ACHN (cell line): ENCODE results near the gene TCAIM.
"Not testable (repeated sequence)": the region's sequence is repeated elsewhere in the genome, so short reads cannot be mapped to it uniquely, and the experiment has no call there.

ENCODE experiments used
- DNase-seq: peaks from one replicate; pipeline ENCODE4 v3.0.0-alpha.2; 2015
- in situ Hi-C: cut with HindIII; loops from 2 replicates; pipeline ENCODE4 v1.10.0; 2017; ENCODE audit warnings: low sequenced_read_pairs, low pct_ligation_motif_present, low pct_unique_long_range_greater_than_20kb

TCAIM gene

DNA sequence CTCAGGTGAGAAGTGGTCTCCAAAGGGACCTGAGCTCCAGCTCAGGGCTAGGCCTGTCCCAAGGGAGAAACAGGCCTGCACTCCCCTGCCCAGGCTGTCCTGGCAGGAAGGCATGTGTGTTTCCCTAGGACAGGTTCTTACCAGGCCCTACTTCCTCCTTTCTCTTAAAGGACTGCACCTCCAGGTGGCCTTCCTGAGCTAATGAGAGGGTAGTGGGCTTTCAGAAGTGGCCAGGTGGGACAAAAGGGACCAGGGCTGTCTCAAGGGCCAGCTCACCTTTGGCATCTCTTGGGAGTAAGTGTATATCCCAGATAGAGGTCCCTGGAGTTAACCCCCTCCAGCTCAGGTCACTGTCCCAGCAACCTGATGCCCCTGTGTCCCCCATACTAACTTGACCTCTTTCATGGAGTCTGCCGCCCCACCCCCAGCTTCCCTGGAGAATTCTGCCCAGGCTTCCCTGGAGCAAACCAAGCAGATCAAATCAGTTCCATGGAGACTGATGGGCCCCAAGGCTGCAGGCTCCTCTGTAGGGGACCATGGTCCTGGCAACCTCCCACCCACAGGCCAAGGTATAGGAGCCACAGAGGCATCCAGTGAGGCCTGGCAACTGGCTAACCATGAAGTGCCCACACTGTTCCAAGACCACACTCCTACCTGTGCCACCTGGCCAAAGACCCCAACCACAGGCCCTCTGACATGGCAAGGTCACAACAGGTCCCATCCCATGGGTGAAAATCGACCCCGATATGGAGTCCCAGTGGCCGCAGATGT, 71.3 kb downstream of the TCAIM start:
- in situ Hi-C loops: no loop called here
- DNase-seq: no peak

DNA sequence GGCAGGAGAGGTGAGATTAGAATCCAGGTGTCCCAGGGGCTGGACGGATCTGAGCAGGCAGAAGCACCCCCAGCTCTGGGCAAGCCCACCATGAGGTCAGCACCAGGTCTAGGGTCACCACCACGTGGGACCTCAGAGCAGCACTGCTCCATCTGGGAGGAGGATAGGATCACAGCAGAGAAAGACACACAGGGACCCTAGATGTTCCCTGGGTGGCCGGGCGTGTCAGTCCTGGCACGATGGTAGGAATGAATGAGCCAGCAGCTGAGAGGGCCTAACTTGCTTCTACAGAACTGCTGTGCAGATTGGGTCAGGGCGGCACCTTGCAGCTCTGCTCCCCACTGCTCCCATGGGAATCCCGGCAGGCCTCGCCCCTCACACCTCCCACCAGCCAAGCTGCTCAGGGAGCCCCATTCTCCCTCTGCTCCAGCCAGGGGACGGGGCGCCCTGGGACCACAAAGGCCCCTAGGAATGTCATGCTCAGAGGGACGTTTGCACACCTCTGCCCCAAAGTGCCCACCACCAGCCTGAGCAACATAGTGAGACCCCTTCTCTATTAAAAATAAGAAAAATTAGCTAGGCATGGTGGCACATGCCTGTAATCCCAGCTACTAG, 72.6 kb downstream of the TCAIM start:
- in situ Hi-C loops: no loop called here
- no peak for DNase-seq

DNA sequence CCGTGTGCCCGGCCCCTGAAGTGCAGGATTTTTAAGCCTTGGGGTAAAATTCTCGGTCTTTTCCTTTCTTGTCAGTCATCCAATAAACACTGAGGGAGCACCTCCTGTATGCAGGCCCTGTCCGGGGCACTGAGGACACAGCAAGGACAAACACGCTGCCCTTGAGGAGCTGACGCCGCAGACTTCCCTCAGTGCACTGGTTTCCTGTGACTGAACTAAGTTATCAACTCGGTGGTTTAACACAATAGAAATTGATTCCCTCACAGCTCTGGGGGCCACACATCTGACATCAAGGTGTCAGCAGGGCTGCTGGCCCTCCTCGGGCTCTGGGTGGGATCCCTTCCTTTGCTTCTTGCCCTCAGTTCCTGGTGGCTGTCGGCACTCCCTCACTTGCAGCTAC, 73.8 kb downstream of the TCAIM start:
- in situ Hi-C loops: no loop called here
- DNase-seq: no peak

DNA sequence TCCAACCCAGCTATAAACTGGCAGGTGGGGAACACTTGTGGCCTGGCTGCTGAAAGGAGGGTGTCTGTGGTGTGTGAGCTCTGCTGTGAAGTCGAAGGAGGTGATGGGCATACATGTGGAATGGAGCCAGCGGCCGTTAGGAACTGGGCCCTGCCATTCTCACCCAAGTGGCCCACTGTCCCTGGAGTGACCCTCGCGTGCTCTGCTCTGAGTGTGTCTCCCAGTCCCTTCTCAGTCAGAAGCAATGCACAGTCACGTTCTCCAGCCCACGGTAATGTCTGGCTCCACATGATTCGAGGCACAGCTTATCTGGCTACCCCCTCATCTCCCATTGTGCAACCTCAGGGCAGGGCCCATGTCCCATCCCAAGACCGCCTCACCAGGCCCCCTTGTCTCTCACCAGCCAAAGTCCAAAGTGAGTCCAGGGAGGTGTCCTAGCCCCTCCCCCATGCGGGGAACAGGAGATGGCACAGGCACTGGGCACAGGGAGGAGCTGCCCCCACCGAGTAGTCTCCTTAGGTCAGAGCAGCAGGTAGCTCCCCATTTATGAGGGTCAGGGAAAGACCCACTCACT, 76.0 kb downstream of the TCAIM start:
- no peak for DNase-seq
- in situ Hi-C loops: no loop called here

DNA sequence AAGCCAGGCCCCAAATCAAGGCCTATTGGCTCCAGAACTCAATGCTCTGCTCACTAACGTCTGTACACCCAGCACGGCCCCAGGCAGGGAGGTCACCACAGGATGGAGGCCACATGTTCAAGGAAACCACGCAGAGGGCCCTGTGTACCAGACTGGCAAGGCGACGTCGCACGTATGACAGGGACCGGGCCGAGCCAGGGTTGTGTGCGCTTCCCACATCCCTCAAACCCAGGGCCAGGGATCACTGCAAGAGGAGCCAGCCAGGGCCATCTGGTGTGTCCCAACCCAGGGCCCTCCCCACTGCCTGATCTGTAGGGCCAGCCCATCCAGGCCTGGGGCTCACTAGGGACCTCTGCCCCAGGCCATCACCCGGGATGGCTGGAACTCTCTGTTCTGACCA, 76.9 kb downstream of the TCAIM start:
- in situ Hi-C loops: no loop called here
- DNase-seq: no peak

DNA sequence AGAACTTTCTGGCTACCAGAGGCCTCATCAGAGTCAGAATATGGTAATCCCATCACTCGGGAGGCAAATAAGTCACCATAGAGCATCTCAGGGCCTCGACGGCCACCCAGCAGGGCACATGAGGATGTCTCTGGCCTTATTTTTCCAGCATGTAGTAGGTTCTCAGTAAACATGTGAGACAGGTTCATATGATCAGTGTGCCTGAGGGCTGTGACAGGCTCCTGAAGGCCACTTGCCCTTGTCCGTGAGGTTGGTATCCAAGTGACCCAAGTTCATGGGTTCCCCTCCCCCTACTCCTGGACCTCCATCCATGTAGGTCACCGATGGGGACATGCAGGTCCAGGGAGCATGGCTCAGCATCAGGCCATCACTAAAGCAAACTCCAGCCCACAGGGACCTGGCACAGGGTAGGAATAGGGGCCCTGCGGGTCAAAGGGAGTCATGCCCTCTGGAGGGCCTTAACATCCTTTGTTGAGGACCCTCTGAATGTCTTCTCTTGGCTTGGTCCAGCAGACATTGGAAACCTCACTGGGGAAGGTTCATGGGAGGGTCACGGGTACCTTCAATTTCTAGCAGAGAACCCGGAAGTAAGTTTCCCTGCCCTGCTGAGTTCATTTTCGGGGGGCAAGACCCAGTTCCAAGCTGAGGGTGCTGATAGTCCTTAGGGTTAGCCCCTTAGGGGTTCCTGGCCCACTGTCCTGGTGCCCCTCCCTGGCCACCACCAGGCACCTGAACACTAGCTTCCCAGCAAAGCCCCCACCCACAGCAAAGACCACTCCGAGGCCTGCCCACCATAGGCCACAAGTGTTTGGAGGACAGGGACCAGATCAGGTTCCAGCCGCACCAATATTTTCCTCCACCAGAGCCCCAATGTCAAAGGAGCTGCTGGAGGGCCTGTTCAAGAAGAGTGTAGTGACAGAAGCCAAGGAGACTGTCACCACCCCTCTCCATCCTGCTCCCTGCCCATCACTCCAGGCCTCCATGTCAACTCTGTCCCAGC, 77.8 kb downstream of the TCAIM start:
- in situ Hi-C loops: no loop called here
- DNase-seq: no peak

DNA sequence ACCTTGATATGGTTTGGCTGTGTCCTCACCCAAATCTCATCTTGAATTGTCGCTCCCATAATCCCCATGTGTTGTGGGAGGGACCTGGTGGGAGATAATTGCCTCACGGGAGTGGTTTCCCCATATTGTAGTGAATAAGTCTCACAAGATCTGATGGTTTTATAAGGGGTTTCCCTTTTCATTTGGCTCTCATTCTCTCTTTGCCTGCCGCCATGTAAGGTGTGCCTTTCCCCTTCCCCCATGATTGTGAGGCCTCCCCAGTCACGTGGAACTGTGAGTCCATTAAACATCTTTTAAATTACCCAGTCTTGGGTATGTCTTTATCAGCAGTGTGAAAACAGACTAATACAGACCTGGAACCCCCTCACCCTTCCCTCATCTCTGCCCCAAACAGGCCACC, 79.6 kb downstream of the TCAIM start:
- DNase-seq, in situ Hi-C loops: not testable (repeated sequence)

DNA sequence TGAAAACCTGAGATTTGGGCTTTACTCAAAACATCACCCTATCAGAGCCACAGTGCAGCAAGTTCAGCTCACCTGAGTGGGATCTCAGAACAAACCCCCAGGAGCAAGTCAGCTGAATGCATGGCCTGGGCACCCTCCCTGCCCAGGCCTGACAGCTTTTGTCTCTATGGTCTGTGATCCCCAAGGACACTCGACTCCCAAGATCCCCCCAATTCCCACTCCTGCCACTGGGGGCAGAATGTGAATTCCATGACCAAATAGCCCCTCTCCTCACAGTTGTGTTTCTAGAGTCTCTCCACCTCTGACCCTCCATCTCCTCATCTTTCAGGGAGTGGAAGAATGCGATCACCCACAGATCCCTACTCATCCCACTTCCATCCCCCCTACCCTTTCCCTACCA, 80.0 kb downstream of the TCAIM start:
- no peak for DNase-seq
- in situ Hi-C loops: no loop called here

DNA sequence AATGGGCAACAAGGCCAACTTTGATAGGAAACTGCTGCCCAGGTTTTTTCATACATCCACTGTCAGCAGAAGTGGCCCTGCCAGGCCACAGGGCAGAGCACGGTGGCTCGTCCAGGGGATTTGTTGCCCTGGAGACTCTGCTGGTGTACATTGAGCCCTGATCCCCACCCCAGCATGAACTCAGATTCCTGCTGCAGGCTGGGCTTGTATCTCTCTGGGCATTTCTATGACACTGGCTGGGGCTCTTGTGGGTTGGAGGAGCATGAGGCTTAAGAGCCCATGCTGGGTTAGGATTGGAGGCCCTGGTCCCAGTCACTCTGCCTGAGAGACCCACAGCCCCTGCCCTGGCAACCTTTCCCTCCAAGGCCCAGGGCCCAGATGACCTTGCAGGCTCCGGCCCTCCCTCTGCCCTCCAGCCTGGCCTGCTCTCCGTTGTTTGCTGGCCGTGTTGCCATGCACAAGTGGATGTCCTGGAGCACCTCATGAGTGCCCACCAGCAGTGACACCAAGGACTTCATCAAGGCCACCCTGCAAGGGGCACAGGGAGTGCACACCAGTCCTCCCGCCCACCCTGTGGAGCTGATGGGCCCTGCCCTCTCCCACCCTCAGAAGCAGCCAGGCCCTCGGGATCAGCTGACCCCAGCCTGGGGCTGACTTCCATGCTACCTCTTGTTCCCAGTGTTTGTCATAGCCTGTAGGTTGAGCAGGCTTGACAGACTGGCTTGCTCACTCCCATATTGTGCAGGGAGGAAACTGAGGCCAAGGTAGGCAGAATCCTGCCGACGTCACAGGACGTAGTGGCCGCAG, 80.8 kb downstream of the TCAIM start:
- in situ Hi-C loops: no loop called here
- no peak for DNase-seq

DNA sequence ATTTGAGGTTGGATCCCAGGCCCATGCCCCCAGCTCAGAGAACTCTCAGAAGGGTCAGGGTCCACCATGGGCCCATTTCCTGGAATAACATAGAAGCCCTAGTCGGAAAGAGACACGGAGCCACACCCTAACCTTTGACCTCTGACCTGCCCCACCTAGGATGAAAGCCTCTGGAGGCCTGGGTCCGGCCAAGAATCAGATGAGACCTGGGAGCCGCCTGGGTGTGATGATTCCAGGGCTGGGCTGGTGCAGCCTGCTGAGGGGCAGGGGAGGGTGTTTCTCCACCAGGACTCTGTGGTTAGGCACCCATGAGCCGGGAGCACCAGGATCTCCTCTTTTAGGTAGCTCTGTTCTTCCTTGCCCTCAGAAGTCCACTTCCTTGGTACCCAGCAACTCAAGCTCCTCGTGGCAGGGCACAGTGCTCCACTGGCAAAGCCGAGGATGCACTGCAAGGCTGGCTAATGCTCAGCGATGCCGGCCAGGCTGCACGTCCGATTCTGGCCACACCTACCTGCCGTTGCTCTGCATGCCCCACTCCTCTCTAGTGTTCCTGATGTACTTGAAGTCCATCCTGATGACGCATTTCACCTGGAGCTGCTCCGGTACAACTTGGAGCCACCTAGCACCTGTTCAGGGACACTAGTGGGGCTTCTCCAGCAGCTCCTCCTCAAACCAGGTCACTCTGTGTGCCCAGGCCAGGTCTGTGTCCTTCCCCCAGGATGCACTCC, 81.5 kb downstream of the TCAIM start:
- DNase-seq: no peak
- in situ Hi-C loops: no loop called here

DNA sequence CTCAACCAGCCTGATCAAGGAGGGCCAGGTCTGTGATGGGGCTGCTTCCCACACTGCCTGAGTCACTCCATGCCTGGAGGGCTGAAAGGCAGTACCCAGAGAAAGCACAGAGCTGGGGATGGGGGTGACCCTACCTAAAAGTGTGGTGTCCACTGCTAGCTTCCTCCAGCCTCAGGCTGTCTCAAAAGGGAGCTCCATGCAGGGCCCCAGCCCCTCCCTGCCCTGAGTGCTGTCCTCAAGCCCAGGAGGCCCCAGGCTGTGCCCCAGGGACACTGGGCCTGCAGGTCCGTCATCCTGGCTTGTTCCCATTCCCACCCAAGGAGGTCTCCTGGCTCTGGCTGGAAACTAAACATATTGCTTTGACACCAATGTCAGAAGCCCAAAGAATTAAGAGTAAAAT, 82.1 kb downstream of the TCAIM start:
- in situ Hi-C loops: no loop called here
- DNase-seq: no peak

DNA sequence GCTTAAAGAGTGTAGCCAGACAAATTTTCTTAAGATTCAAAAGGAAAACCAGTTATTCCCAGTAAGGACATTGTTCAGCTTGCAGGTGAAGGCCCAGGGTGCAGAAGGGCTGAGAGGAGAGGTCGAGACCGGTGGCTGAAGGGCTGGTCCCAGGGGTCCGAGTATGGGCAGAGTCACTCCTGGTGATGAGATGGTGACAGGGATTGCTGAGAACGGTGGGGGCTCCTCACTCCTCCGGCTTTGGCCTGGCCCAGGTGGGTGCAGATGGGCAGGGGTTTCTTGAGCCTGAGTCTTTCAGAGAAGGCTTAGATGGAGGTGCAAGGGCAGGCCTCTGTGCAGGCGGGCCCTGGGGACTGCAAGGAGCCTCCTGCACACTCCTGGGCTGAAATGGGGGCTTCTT, 82.7 kb downstream of the TCAIM start:
- in situ Hi-C loops: no loop called here
- DNase-seq: no peak

DNA sequence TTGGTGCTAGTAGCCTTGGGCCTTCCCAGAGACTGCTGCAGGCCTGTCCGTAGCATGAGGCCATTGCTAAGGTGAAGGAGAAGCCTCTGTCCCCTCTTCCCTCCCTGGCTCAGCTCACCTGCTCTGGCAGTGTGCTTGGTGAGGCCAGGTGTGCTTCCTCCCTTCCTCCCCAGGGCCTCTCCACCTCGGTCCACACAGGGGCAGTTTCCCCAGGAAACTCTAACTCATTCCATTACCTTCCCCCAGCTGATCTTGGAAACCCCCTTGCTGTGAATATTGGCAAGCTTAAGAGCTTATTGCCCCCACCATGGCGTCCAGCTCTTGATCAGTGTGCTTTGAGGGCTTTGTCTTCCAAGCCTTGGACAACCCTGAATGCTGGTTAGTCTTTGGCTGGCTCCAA, 86.2 kb downstream of the TCAIM start:
- in situ Hi-C loops: no loop called here
- no peak for DNase-seq

DNA sequence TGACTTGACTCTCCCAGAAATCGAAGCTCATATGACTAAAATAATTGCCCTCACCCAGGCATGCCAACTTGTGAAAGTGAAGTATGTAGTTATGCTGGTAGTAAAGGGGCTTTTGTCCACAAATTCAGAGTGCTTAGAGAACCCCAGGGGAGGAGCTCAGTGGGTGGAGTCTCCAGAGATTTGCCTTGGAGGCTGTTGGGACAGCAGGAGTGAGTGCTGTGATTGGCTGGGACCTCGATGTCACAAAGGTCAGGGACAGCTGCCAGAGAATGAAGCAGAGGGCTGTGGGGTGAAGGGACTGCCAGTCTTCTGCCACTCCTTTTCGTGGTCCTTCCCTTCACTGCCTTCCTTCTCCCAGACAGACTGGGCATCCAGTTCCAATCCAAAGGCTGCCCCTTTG, 89.1 kb downstream of the TCAIM start:
- DNase-seq: no peak
- in situ Hi-C loops: no loop called here

DNA sequence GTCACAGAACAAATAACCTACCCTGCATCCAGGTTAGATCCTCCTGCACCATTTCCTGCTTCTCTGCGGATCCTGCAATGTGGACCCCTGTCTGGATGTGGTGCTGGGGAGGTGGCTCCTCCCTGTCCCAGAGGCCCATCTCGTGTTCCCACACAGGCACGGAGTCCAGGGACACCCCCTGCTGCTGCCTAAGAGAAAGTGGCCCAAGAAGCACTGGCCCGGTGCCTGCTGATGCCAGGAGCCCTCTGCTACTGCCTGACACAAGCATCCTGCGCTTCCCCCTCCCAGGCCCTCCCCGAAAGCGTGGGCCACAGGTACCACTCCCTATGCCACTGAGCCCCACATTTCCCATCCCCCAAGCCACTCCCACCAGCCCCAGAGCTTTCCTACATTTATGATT, 90.3 kb downstream of the TCAIM start:
- no peak for DNase-seq
- in situ Hi-C loops: no loop called here

DNA sequence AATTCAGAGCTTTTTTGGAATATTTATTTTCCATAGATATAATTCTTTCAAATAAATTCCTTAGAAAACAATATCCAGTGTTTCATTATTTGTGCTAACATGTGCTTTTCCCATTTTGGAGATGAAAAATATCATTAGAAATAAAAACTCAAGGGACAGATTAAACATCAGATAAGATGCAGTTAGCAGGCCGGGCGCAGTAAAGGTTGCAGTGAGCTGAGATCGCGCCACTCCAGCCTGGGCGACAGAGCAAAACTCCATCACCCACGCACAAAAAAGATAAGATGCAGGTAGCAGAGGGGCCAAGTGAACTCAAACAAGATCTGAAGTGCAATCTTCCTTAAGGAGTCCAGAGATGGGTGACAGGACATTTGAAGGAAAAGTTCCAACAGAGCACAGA, 90.9 kb downstream of the TCAIM start:
- in situ Hi-C loops: no loop called here
- no peak for DNase-seq

DNA sequence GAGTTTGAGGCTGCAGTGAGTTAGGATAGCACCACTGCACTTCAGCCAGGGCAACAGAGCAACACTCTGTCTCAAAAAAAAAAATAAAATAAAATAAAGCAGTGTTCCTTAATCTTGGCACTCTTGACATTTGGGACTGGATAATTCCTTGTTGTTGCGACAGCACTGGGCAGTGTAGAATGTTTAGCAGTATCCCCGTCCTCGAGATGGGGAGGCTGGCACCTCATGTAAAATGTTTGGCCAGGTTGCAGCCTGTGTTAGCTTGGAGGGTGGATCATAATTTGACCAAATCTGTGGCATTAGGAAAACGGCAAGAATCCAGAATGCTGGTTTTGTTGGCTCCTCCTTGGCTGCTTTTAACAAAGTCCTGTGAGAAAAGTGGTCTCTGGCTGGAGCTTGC, 91.9 kb downstream of the TCAIM start:
- no peak for DNase-seq
- in situ Hi-C loops: no loop called here
